IMR-90 (cell line): ENCODE measurements around the gene PKD2L1.

Experiments
- BHLHE40 ChIP-seq: fragments of 150-350 bp; IDR thresholded peaks from 2 replicates; pipeline ENCODE4 v1.6.1; 2016; ENCODE audit warnings: mild to moderate bottlenecking, low read depth, low read length
- CEBPB ChIP-seq: IDR thresholded peaks from 2 replicates; pipeline ENCODE4 v1.6.1; 2012; ENCODE audit warnings: low read depth, low read length, improper control_type of control experiment
- CHD1 ChIP-seq: IDR thresholded peaks from 2 replicates; pipeline ENCODE4 v1.6.1; 2012; ENCODE audit warnings: low read depth, low read length, improper control_type of control experiment
- CTCF ChIP-seq: conservative IDR thresholded peaks from 2 replicates; pipeline ENCODE4 v1.5.1; 2012; ENCODE audit warnings: mild to moderate bottlenecking, low read depth, low read length, improper control_type of control experiment
- ELK1 ChIP-seq: fragments of 150-350 bp; IDR thresholded peaks from 2 replicates; pipeline ENCODE4 v1.6.1; 2016; ENCODE audit warnings: low read depth, mild to moderate bottlenecking, low read length, moderate library complexity, borderline replicate concordance
- MAZ ChIP-seq: IDR thresholded peaks from 2 replicates; pipeline ENCODE4 v1.6.1; 2012; ENCODE audit warnings: low read depth, mild to moderate bottlenecking, low read length, improper control_type of control experiment, moderate library complexity, borderline replicate concordance
- MXI1 ChIP-seq: IDR thresholded peaks from 2 replicates; pipeline ENCODE4 v1.6.1; 2012; ENCODE audit warnings: low read depth, mild to moderate bottlenecking, low read length, moderate library complexity, borderline replicate concordance
- POLR2A ChIP-seq: IDR thresholded peaks from 2 replicates; pipeline ENCODE4 v1.6.1; 2012; ENCODE audit warnings: mild to moderate bottlenecking, low read depth, low read length
- RAD21 ChIP-seq: IDR thresholded peaks from 2 replicates; pipeline ENCODE4 v1.6.1; 2012; ENCODE audit warnings: low read length, improper control_type of control experiment
- RCOR1 ChIP-seq: IDR thresholded peaks from 2 replicates; pipeline ENCODE4 v1.6.1; 2012; ENCODE audit warnings: mild to moderate bottlenecking, low read length, improper control_type of control experiment; ENCODE audit not compliant: insufficient replicate concordance
- SMC3 ChIP-seq: fragments of 150-350 bp; IDR thresholded peaks from 2 replicates; pipeline ENCODE4 v1.6.1; 2016; ENCODE audit warnings: low read depth, mild to moderate bottlenecking, antibody characterized with exemption, low read length, moderate library complexity

- TF ChIP-seq POLR2A (no peak), CTCF (no peak), BHLHE40 (no peak), RAD21 (no peak), ELK1 (no peak), RCOR1 (no peak), SMC3 (no peak), CHD1 (no peak), CEBPB (no peak), MXI1 (no peak), MAZ (no peak)
Observed at GRCh38 chr10:100340948-100341847, 11.2 kb upstream of the PKD2L1 start.
